PFSK-1 (cell line): ENCODE measurements around the gene XIST.

Experiments
- FOXP2 ChIP-seq: optimal IDR thresholded peaks from 2 replicates; pipeline ENCODE3; 2011; ENCODE audit warnings: borderline replicate concordance, control low read depth, inconsistent platforms; ENCODE audit not compliant: insufficient read depth; ENCODE audit errors: extremely low read length, extremely low read depth
- POLR2AphosphoS5 ChIP-seq: IDR thresholded peaks from 2 replicates; pipeline ENCODE4 v1.6.1; 2012; ENCODE audit warnings: low read depth, mild to moderate bottlenecking, control low read depth, low read length, moderate library complexity
- REST ChIP-seq, 2 experiments: IDR thresholded peaks; 2 replicates each; pipeline versions ENCODE4 v1.6.1 to v1.8.0; 2011 to 2012; ENCODE audit warnings: low read depth in 2 of 2, low read length in 2 of 2, control low read depth in 1 of 2, inconsistent platforms in 1 of 2, mild to moderate bottlenecking in 1 of 2, moderate library complexity in 1 of 2; ENCODE audit not compliant: insufficient read depth in 1 of 2
- SIN3A ChIP-seq: IDR thresholded peaks from 2 replicates; pipeline ENCODE4 v1.6.1; 2012; ENCODE audit warnings: mild to moderate bottlenecking, low read length, moderate library complexity, borderline replicate concordance; ENCODE audit not compliant: insufficient read depth

- TF ChIP-seq POLR2AphosphoS5, result no peak
- TF ChIP-seq FOXP2, result no peak
- no peak for TF ChIP-seq SIN3A
- no peak for TF ChIP-seq REST (IDR thresholded peaks at IDR 0.05; ENCODE audit: insufficient read depth in 1 of 2, low read depth in 2 of 2, low read length in 2 of 2)
Observed at GRCh38 chrX:73841337-73841736, 11.2 kb downstream of the XIST start.
